Measurements from ENCODE around the gene TEKT3.

The TEKT3 gene

DNA sequence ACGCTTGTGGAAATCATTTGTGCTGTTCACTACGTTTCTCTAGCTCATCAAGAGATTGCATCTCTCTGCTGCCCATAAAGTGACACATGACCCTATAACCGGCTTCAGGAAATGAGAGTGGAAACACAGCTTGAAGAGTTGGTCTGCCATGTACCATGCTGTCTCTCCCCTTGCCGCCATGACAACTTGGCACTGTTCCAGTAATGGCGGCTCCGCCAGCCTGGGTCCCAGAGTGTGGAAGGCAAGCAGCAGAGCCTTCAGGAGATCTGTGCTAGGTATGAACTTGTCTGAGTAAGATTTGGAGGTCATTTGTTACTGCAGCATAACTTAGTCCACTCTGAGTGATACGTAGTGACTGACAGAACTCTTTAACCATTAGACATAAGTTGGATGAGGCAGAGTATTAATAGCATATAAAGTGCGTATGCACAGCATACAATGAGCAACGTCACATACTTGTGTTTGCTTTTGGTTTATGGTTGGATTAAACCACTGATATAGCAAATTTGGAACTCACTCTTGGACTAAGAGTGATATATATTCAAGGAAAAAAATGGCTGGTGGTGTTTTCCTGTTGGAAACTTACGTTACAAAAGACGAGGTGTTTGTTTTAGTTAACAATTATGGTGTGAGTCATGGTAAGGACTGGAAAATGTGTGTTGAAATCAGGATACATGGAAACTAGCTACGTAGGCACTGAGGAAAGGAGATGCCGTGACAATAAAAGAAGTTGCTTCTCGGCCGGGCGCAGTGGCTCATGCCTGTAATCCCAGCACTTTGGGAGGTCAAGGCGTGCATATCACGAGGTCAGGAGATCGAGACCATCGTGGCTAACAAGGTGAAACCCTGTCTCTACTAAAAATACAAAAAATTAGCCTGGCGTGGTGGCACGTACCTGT lies 51.9 kb downstream of the TEKT3 start:
- TF ChIP-seq, protein P1, sequence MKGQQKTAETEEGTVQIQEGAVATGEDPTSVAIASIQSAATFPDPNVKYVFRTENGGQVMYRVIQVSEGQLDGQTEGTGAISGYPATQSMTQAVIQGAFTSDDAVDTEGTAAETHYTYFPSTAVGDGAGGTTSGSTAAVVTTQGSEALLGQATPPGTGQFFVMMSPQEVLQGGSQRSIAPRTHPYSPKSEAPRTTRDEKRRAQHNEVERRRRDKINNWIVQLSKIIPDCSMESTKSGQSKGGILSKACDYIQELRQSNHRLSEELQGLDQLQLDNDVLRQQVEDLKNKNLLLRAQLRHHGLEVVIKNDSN (IDR thresholded peaks at IDR 0.05) = no peak
- TF ChIP-seq NFIC (IDR thresholded peaks at IDR 0.05) (peak; percentile 54), TEAD4 (IDR thresholded peaks at IDR 0.05) (no peak), CEBPB (IDR thresholded peaks at IDR 0.05) (no peak)
- TF ChIP-seq, protein P2, sequence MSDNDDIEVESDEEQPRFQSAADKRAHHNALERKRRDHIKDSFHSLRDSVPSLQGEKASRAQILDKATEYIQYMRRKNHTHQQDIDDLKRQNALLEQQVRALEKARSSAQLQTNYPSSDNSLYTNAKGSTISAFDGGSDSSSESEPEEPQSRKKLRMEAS (IDR thresholded peaks at IDR 0.05) = no peak

DNA sequence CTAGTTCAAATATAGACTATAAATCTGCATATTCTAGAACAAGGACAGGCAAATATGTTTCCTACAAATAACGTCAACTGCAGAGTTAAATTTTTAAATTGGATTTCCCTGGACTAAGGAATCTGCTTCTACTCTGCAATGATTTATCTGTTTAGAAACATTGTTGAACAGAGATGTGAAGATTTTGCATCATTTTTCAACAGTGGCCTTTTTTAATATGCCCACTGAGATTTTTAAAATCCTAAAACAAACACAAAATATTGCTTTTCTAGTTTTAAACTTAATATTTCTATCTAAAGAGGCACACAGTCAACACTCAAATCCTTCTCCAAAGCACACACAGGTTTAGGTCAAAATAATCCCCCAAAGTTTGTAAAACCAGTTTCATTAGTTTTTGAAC lies 52.5 kb downstream of the TEKT3 start:
- TF ChIP-seq ZBTB7A (IDR thresholded peaks at IDR 0.05; ENCODE audit: low read depth) (no peak), RAD21 (IDR thresholded peaks at IDR 0.05; ENCODE audit: low read depth) (no peak), YY1 (IDR thresholded peaks at IDR 0.05; ENCODE audit: low read depth) (no peak), TAF1 (IDR thresholded peaks at IDR 0.05; ENCODE audit: low read depth) (no peak), EP300 (IDR thresholded peaks at IDR 0.05; ENCODE audit: borderline replicate concordance) (no peak), TCF12 (IDR thresholded peaks at IDR 0.05; ENCODE audit: low read depth) (no peak), TEAD4 (IDR thresholded peaks at IDR 0.05) (no peak), FOXM1 (IDR thresholded peaks at IDR 0.05; ENCODE audit: borderline replicate concordance, low read depth) (no peak), NFIC (IDR thresholded peaks at IDR 0.05) (no peak), CREB1 (IDR thresholded peaks at IDR 0.05; ENCODE audit: low read depth) (no peak)
- TF ChIP-seq, protein P2 (IDR thresholded peaks at IDR 0.05) = no peak
- TF ChIP-seq, protein P1 (IDR thresholded peaks at IDR 0.05) = no peak
- TF ChIP-seq, protein P3, sequence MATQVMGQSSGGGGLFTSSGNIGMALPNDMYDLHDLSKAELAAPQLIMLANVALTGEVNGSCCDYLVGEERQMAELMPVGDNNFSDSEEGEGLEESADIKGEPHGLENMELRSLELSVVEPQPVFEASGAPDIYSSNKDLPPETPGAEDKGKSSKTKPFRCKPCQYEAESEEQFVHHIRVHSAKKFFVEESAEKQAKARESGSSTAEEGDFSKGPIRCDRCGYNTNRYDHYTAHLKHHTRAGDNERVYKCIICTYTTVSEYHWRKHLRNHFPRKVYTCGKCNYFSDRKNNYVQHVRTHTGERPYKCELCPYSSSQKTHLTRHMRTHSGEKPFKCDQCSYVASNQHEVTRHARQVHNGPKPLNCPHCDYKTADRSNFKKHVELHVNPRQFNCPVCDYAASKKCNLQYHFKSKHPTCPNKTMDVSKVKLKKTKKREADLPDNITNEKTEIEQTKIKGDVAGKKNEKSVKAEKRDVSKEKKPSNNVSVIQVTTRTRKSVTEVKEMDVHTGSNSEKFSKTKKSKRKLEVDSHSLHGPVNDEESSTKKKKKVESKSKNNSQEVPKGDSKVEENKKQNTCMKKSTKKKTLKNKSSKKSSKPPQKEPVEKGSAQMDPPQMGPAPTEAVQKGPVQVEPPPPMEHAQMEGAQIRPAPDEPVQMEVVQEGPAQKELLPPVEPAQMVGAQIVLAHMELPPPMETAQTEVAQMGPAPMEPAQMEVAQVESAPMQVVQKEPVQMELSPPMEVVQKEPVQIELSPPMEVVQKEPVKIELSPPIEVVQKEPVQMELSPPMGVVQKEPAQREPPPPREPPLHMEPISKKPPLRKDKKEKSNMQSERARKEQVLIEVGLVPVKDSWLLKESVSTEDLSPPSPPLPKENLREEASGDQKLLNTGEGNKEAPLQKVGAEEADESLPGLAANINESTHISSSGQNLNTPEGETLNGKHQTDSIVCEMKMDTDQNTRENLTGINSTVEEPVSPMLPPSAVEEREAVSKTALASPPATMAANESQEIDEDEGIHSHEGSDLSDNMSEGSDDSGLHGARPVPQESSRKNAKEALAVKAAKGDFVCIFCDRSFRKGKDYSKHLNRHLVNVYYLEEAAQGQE (IDR thresholded peaks at IDR 0.05; ENCODE audit: low read depth) = no peak

DNA sequence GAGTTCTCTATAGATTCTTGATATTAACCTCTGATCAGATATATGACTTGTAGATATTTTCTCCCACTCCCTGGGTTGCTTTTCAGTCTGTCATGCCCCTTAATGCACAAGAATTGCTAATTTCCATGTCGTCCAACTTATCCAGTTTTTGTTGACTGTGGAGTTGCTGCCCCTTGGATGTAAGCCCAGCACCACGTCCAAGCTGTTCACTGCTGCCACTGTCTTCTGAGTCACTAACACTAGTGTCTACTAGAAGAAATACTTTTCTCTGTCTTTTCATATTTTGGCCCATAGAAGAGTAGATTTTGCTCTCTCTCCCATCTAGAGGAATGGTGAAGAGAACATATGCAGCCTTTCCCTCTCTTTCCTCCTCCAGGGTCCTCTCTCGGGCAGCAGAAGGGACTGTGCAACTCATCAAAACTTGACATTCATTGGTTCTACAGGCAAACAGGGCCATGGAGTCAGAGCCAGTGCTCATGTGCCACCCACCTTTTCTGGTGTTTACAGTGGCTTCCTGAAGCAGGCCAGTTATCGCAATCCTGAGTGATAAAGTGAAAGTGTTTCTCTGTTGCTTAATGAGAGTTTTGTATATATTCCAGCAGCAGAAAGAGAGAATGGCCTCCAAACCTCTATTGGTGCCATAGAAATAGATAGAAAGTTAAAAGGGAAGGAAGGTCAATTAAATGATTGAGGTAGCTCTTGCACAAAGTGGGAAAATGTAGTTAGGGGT lies 53.7 kb downstream of the TEKT3 start:
- no peak for TF ChIP-seq CREB1 (IDR thresholded peaks at IDR 0.05; ENCODE audit: low read depth)
- no peak for TF ChIP-seq FOXM1 (IDR thresholded peaks at IDR 0.05; ENCODE audit: borderline replicate concordance, low read depth)
- no peak for TF ChIP-seq TAF1 (IDR thresholded peaks at IDR 0.05; ENCODE audit: low read depth)
- no peak for TF ChIP-seq RAD21 (IDR thresholded peaks at IDR 0.05; ENCODE audit: low read depth)
- no peak for TF ChIP-seq EGR1 (IDR thresholded peaks at IDR 0.05)
- no peak for TF ChIP-seq EP300 (IDR thresholded peaks at IDR 0.05; ENCODE audit: borderline replicate concordance)
- TF ChIP-seq, protein P3 (IDR thresholded peaks at IDR 0.05; ENCODE audit: low read depth) = no peak
- TF ChIP-seq ZBTB7A (IDR thresholded peaks at IDR 0.05; ENCODE audit: low read depth) = no peak
- no peak for TF ChIP-seq TCF12 (IDR thresholded peaks at IDR 0.05; ENCODE audit: low read depth)
- no peak for TF ChIP-seq CEBPB (IDR thresholded peaks at IDR 0.05)
- TF ChIP-seq TEAD4 (IDR thresholded peaks at IDR 0.05) = no peak
- no peak for TF ChIP-seq YY1 (IDR thresholded peaks at IDR 0.05; ENCODE audit: low read depth)
- TF ChIP-seq, protein P2 (IDR thresholded peaks at IDR 0.05) = no peak
- no peak for TF ChIP-seq NFIC (IDR thresholded peaks at IDR 0.05)
- TF ChIP-seq, protein P1 (IDR thresholded peaks at IDR 0.05) = no peak

DNA sequence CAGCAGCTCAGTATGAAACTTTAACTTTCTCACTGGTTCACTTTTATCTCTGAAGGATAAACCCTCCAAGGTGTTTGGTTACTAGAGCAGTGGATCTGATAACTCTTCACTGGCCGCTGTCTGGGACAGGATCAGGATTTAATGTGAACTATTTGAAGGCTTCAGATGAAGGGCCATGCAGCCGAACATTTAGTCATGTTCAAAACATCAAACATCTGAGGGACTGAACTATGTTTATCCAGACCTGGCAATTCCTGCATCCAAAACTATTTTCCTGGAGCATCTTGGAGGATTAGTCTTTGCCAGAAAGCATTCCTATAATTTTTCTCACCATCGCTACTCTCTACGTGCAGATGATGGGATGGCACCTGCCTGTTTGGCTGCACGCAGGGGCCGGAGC lies 55.9 kb downstream of the TEKT3 start:
- TF ChIP-seq ZBTB7A (IDR thresholded peaks at IDR 0.05; ENCODE audit: low read depth) (no peak), CEBPB (IDR thresholded peaks at IDR 0.05) (no peak)

DNA sequence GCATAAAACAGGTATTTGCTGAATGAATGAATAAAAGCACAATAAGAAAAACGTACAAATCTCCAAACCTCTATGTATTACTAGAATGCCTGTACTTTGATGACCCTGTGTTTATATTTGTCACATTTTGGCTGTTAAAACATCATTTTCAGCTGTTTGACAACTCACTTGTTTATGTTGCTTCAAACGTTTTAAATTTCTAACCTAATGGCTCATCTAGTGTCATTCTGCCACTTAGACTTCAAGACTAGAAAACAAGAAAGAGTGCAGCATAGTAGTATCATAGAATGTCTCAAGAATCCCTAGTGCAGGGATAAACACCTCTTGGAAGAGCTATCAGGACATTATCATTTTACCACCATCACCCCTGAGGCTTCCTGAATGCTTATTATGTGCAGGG lies 56.9 kb downstream of the TEKT3 start:
- no peak for TF ChIP-seq TAF1 (IDR thresholded peaks at IDR 0.05; ENCODE audit: low read depth)
- TF ChIP-seq, protein P3 (IDR thresholded peaks at IDR 0.05; ENCODE audit: low read depth) = no peak
- TF ChIP-seq EGR1 (IDR thresholded peaks at IDR 0.05) = no peak
- no peak for TF ChIP-seq FOXM1 (IDR thresholded peaks at IDR 0.05; ENCODE audit: borderline replicate concordance, low read depth)

All from Ishikawa (cell line).